ENCODE data around the gene FBL. TPM values are rescaled to one million over a fixed set of nuclear protein-coding genes. Genes with fewer than 3 reads are reported as not detected.
A peak's percentile ranks its signal among the peaks of the same experiment; 100 is the strongest.
"Not testable (repeated sequence)": the region's sequence is repeated elsewhere in the genome, so short reads cannot be mapped to it uniquely, and the experiment has no call there.

Gene FBL
- polyA plus RNA-seq (ENCODE audit: insufficient read length), result 240 TPM

- DNase-seq, result peak; percentile 94
Observed at GRCh38 chr19:39845933-39846677, at the start of gene FBL. TSS of gene FBL (minus strand) at chr19:39846379. CDS start at chr19:39846300, 79 bp downstream.

GRCh38 chr19:39895096-39895495 is 48.9 kb upstream of the FBL start:
- DNase-seq, result not testable (repeated sequence)

- DNase-seq, result not testable (repeated sequence)
Observed at GRCh38 chr19:39894236-39894606, 48.0 kb upstream of the FBL start.

- DNase-seq, result not testable (repeated sequence)
Observed at GRCh38 chr19:39893366-39894235, 47.4 kb upstream of the FBL start.

- not testable (repeated sequence) for DNase-seq
Observed at GRCh38 chr19:39892506-39892902, 46.3 kb upstream of the FBL start.

- DNase-seq, result not testable (repeated sequence)
Observed at GRCh38 chr19:39891660-39892505, 45.7 kb upstream of the FBL start.

- DNase-seq, result no peak
Observed at GRCh38 chr19:39890755-39891551, 44.8 kb upstream of the FBL start.

- DNase-seq, result not testable (repeated sequence)
Observed at GRCh38 chr19:39889872-39890754, 43.9 kb upstream of the FBL start.

GRCh38 chr19:39887456-39887951 is 41.3 kb upstream of the FBL start:
- DNase-seq, result not testable (repeated sequence)

GRCh38 chr19:39885821-39886554 is 39.8 kb upstream of the FBL start:
- not testable (repeated sequence) for DNase-seq

- DNase-seq, result not testable (repeated sequence)
Observed at GRCh38 chr19:39884721-39885120, 38.5 kb upstream of the FBL start.

GRCh38 chr19:39882645-39883044 is 36.5 kb upstream of the FBL start:
- not testable (repeated sequence) for DNase-seq

GRCh38 chr19:39881495-39882110 is 35.4 kb upstream of the FBL start:
- DNase-seq, result not testable (repeated sequence)

GRCh38 chr19:39880241-39880640 is 34.1 kb upstream of the FBL start:
- DNase-seq, result not testable (repeated sequence)

GRCh38 chr19:39879796-39880195 is 33.6 kb upstream of the FBL start:
- not testable (repeated sequence) for DNase-seq

GRCh38 chr19:39878866-39879265 is 32.7 kb upstream of the FBL start:
- not testable (repeated sequence) for DNase-seq

GRCh38 chr19:39878398-39878797 is 32.2 kb upstream of the FBL start:
- DNase-seq, result no peak

- not testable (repeated sequence) for DNase-seq
Observed at GRCh38 chr19:39877982-39878381, 31.8 kb upstream of the FBL start.

GRCh38 chr19:39877488-39877887 is 31.3 kb upstream of the FBL start:
- DNase-seq, result not testable (repeated sequence)
